GM18526 (cell line): ENCODE results near the gene CSGALNACT2.

ENCODE experiments used
- POLR2A ChIP-seq: IDR thresholded peaks from 3 replicates; pipeline ENCODE4 v1.6.1; 2011; ENCODE audit not compliant: insufficient read length; ENCODE audit errors: extremely low read depth

CSGALNACT2 gene

DNA sequence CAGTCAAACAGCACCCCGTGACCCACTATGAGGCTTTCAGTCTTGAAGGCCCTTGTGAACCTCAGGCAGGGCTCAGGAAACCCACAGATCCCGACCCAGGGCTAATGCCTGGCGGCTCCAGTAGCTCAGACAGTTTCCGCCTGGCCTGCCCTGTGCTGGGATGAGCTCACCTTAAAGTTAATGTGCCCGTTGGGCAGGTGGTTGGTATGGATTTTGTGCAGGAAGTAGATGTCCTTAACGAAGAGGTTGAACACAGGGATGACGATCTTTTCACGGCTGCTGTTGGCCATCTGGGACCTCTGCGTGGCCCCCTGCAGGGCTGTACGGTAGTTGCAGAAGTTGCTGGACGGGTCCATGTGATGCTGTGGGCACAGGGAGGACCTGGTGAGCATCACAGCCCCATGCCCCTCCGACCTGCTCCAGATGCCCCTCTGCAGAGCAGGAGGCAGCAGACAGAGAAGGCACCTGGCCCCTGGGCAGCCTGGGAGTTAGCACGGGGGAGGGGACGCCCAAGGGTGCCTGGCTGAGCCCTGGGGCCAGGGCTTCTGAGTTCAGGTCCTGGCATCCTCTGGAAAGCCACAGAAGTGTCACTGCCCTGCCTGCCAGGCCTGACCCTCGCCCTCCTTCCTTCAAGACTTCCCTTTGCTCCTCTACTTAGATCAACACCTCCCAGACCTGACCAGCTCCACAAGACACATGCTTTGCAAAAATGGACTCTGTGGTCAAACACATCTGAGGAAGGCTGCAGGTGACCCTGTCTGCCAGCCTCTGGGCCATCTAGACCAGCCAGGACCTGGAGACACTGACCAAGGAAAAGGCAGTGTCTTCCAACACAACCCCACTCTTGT lies 59.8 kb downstream of the CSGALNACT2 start:
- TF ChIP-seq POLR2A, result no peak

DNA sequence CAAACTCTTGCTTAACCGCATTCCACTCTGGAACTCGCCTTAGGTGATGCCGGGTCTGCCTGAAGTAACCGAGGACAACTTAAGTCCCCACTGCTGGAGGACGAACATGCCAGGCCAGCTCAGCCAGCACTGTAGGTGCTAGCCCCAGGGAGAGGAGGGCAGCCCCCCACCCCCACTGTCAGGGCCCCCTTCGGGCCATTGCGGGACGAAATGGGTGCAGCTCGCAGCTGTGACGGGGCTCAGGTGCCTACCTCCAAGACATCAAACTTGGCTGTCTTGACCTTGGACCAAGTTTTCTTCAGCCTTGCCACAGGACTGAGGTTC lies 60.4 kb downstream of the CSGALNACT2 start:
- no peak for TF ChIP-seq POLR2A

DNA sequence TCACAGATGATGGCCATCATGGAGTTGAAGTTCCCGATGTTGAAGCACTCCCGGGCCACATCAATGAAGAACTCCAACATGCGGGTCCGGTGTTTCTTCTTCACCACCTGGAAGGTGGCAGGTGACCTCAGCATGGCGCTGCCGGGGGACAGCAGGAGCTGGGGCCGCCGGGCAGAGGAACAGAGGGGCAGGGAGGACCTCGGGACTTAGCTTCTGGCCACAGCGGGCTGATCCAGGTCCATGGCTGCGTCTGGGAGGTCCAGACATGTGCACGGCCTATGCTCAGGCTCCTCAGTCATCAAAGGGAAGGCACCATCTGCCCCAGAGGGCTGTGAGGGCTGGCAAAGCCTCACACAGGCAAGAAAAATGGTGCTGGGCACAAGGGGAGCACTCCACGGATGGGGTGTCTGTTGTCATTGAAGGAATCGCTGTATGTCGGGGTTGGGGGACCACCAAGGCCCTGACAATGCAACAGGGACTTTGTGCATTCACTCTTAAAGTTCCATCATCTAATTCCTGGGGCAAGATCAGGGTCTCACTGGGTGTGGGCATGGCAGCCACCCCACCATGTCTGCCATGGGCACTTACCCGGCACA lies 60.9 kb downstream of the CSGALNACT2 start:
- TF ChIP-seq POLR2A, result no peak

DNA sequence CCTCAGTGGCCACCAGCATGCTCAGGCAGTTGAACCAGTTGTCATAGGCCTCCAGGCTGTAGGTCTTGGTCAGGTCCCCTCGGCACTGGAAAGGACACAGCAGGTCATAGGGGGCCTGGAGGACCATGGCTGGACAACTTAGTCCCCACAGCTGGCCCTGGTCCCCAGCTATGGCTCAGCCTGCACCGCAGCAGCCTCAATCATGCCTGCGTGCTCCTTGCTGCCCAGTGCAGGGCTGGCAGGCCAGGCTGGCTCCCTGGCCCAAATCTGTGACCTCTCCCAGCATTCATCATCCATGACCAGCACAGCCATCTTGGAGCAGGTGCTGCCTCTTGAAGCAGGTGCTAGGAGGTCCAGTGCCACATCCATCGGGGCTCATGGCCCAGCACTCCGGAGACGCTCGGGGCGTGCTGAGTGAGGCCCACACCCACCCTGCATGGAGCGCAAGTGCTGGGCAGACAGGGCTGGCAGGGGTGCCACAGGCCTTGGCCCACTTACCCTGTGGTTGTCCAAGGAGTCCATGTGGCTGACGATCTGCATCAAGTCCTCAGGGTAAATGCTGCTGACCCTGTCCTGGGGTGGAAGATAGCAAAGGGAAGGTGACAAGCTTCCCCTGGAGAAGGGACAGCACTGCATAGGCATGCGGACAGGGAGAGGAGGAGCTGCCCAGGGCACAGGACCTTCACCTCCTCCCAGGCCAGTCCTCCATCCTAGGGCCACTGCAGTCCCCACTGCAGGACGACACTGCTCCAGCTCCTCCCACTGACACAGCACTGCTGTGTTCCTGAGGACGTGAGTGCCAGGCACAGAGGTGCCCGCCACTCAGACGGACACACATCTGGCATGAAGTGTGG lies 61.7 kb downstream of the CSGALNACT2 start:
- TF ChIP-seq POLR2A, result no peak

DNA sequence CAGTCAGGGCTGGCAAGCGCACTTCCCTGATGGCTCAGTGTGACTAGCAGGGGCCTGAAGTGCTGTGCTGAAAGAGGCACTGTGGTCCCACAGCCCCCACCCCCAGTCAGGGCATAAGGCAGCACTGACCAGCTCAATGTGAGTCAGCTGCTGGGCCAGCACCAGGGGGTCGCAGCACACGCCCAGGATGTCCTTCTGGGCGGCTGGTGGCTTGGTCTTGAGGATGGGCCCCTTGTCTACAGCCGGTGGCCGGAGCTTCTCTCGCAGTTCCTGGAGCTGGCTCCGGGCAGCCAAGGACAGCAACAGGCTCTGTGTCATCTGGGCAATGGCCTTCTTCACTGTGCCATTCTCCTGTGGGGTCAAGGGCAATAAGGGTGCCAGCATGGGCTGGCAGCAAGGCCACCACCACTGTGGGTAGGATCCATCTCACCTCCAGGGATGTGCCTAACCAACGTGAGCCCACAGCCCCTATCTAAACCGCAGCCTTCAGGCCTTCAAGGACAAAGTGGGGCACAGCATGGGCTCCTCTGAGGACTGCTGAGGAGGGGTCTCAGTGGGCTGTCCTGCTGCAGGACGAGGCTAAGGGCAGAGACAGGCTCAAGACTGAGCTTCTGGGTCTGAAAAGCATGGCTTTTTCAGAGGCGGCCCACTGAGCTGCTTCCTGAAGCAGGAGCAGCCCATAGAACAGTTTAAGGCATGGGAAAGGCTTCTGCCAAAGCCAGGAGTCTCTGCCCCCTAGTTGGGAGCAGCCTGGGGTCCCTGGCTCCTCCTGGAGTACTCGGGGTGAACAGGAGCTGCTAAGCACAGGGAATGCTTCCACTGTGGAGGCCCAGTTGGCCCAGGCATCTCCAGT lies 62.5 kb downstream of the CSGALNACT2 start:
- no peak for TF ChIP-seq POLR2A

DNA sequence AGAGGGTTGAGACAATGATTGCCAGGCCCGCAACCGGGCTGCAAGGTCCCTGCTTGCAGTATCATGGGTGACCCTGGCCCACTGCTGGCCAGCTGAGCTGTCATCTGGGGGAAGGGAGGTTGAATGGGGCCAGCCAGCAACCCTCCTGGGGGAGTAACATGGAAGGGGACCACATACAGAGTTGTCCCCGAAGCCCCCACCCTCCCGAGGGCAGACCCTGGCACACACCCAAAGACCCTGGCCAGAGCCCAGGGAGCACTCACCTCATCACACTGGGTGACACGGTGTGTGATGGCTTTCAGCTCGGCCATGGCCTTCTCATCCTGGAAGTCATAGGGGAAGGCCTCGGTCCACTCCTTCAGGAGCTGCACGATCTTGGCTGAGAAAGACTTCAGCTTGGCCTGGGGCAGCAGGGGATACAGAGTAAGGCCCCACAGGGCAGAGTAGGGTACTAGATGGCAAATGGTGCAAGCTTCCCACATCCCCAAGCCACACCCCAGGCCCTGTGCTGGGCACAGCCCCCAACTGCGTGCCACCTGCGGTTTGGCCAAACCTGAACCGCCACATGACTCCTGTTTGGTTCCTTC lies 63.4 kb downstream of the CSGALNACT2 start:
- TF ChIP-seq POLR2A, result no peak

DNA sequence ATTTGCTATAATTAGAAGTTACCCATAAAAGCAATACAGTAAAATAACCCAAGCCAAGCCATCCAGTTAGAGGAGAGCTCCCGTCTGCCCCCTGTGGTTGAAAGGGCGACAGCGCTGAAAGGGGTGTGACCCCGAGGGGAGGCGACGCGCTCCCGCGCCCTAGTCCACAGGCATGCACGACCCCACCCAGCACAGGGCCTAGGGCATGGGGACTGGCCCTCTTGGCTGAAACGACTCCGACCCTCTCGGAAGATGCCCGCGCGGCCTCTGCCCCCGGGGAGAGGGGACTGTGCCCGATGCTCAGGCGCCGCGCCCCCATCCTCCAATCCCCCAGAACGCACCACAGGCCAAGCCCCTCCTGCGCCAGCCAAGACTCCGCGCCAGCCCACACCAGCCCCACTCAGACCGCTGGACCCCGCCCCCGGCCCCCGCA lies 64.0 kb downstream of the CSGALNACT2 start:
- no peak for TF ChIP-seq POLR2A

DNA sequence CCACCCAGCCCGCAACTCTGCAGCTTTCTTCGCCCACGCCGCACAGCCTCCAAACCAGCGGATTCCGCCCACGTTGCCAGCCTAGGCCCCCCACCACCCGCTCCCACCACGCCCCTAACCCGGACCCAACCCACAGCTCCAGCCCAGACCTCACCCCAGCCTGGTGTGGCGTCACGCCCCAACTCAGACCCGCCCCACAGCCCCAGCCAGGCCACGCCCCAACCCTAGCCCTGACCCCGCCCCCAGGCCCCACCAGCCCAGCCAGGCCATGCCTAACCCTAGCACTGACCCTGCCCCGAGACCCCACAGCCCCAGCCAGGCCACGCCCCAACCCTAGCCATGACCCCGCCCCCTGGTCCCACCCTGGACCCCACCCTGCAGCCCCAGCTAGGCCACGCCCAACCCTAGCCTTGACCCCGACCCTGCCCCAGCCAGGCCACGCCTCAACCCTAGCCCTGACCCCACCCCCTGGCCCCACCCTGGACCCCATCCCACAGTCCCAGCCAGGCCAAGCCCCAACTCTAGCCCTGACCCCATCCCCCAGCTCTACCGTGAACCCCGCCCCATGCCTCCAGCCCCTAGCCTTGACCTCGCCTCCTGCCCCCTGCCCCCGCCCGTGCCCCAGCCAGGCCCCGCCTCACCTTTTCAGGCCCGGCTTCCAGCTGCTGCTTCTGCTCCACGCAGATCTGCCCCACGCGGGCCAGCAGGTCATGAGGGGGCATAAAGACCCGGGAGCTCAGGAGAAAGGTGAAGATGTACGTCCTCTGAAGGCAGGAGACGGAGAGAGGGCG lies 64.6 kb downstream of the CSGALNACT2 start:
- TF ChIP-seq POLR2A, result no peak

DNA sequence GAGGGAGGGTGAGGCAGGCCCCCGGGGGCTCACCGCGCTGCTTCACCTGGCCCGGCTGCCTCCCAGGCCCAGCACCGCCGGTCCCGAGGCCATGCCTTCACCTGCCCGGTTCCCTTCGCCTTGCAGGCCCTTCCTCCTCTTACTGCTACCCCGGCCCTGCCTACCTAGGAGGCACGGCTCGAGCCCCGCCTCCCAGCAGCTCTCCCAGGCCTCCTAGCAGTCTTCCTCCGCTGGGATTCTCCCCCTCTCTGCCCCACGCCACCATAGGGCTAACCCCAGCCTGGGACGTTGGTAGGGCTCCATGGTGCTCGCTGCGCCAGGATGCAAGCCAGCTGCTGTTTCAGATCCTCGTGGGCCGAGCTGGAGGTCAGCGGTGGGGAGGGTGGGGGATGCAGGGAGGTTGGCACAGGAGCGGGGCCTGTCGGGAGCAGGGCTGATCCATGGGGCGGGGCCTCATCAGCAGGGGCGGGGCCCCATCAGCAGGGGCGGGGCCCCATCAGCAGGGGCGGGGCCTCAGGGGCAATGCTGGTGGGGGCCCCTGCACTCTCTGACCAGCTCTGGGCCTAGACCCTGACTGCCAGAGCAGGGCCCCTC lies 65.3 kb downstream of the CSGALNACT2 start:
- TF ChIP-seq POLR2A, result no peak

DNA sequence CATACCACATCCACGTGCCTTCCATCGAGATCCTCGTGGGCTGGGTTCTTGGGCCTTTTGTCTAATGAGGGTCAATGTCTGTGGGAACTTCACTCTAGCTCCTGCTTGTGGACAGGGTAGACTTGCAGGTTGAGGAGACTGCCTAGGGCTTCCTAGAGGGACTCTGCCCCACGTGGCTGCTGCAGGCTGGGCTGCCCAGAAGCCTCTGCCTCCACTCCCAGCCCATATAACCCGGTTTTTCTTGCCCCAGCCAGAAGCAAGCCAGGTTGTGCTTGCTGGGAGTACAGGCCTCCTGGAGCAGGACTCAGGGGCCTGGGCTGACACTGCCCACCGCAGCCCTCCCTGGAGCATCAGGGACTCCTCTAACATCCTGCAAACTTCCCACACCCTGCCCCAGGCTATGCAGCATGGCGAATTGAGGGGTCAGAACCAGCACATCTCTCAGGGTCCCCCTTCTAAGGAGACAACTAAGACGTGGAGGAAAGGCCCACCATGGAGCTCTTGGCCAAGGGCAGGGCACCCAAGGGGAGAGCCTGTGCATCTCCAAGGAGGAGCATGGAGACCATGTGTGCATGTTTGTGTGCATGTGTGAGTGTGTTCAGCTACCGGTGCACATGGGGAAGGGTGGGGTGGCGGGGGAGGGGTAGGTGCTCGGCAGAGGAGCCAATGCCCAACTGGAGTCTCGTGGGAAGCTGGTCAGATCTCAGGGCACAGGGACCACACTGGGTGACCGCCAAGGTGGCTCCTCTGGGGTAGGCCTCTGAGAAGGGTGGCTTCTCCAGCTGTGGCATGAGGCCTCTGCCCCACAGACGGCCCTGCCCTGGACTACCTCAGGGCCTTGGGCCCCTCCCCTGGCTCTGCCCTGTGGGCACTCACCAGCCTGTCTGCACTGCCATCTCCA lies 66.0 kb downstream of the CSGALNACT2 start:
- TF ChIP-seq POLR2A, result no peak

DNA sequence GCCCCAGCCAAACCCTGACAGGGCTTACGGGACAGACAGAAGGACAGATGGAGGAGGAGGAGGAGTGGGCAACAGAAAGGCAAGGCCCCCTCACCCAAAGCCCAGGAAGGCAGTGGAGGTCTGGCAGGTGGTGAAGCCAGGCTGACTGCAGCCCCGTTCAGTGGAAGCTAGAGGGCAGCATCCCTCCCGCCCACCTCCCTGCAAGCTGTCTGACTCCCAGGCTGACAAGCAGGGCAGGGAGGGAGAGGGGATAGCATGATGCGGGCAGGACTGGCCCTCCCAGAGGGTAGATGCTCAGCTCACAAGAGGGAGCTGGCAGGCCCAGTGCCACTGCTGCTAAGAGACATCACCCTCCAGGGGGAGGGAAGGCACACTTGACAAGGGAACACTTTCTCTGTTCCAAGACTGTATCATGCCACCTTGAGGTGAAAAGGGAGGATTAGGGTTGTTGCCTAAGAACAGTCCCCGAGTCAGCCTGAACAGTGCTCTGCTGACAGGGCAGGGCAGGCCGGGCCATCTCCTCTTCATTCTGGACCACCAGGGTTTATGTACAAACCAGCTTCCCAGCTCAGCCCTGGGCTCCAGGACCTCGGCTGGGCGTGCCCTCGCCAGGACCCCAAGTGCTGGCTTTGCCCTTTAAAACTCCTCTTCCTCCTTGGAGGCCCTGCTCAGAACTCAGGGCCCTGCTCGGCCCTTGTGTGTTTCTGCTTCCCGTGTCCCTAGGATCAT lies 66.9 kb downstream of the CSGALNACT2 start:
- no peak for TF ChIP-seq POLR2A
